HG02970 (cell line): ENCODE measurements around the gene CCDC149.

Experiments
- ATAC-seq: cut with Tn5 transposase; IDR thresholded peaks from one replicate; pipeline ENCODE4 v1.9.1; 2021; ENCODE audit warnings: mild to moderate bottlenecking, moderate library complexity, moderate number of reproducible peaks; ENCODE audit not compliant: unreplicated experiment, low FRiP score

CCDC149 gene

GRCh38 chr4:24912252-24913118 lies at the start of gene CCDC149:
Gene CCDC149, minus strand, starts transcription at chr4:24913042. Its CDS starts 178 bp downstream, at chr4:24912864.
- ATAC-seq = no peak

- no peak for ATAC-seq
Observed at GRCh38 chr4:24957886-24958285, 45.0 kb upstream of the CCDC149 start.

- ATAC-seq = no peak
Observed at GRCh38 chr4:24956763-24957162, 43.9 kb upstream of the CCDC149 start.

- ATAC-seq = no peak
Observed at GRCh38 chr4:24956091-24956490, 43.2 kb upstream of the CCDC149 start.

GRCh38 chr4:24952667-24953066 lies 39.8 kb upstream of the CCDC149 start:
- ATAC-seq = no peak

- no peak for ATAC-seq
Observed at GRCh38 chr4:24949970-24950369, 37.1 kb upstream of the CCDC149 start.

- no peak for ATAC-seq
Observed at GRCh38 chr4:24937917-24938281, 25.1 kb upstream of the CCDC149 start.

- ATAC-seq = no peak
Observed at GRCh38 chr4:24937176-24937916, 24.5 kb upstream of the CCDC149 start.

- no peak for ATAC-seq
Observed at GRCh38 chr4:24935856-24936255, 23.0 kb upstream of the CCDC149 start.

- no peak for ATAC-seq
Observed at GRCh38 chr4:24934311-24934710, 21.5 kb upstream of the CCDC149 start.

- ATAC-seq = no peak
Observed at GRCh38 chr4:24933684-24934275, 20.9 kb upstream of the CCDC149 start.

- ATAC-seq = no peak
Observed at GRCh38 chr4:24932515-24933225, 19.8 kb upstream of the CCDC149 start.

GRCh38 chr4:24930151-24930550 lies 17.3 kb upstream of the CCDC149 start:
- no peak for ATAC-seq

GRCh38 chr4:24928708-24929107 lies 15.9 kb upstream of the CCDC149 start:
- no peak for ATAC-seq

- ATAC-seq = no peak
Observed at GRCh38 chr4:24927049-24927448, 14.2 kb upstream of the CCDC149 start.

GRCh38 chr4:24924309-24924781 lies 11.5 kb upstream of the CCDC149 start:
- no peak for ATAC-seq

- no peak for ATAC-seq
Observed at GRCh38 chr4:24923550-24923949, 10.7 kb upstream of the CCDC149 start.

- no peak for ATAC-seq
Observed at GRCh38 chr4:24923002-24923401, 10.2 kb upstream of the CCDC149 start.

- no peak for ATAC-seq
Observed at GRCh38 chr4:24922416-24922815, 9.6 kb upstream of the CCDC149 start.

- ATAC-seq = no peak
Observed at GRCh38 chr4:24921491-24921890, 8.6 kb upstream of the CCDC149 start.

GRCh38 chr4:24920008-24920407 lies 7.2 kb upstream of the CCDC149 start:
- no peak for ATAC-seq
